Stimulated activated CD8-positive, alpha-beta memory T cell treated with anti-CD3 and anti-CD28 coated beads, Interleukin-12 subunit alpha, Interleukin-12 subunit beta, amount 100 ng/mL, for 1 hour (primary cell): ENCODE measurements around the gene C9orf40.

Experiments
- DNase-seq: peaks from one replicate; pipeline ENCODE4 v3.0.0-alpha.2; 2020; ENCODE audit warnings: low read depth

C9orf40 gene

DNA sequence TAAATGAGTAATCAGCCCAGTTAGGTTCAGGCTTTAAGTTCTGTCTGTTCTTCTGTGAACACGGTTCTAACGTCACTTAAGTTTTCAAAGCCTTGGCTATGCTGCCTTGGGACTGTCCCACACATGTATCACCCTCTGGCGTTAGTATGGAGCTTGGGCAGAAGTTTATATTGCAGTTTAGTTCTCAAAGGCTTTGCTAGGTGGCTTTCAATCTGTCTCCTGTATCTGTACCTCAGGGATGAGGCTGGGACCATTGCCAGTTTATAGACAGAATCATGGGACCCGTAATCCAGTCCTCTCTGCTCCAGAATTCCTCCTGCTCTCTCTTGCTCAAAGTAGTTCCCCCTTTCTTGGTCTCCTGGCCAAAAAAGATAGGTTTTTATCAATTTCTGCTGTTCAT lies 12.1 kb downstream of the C9orf40 start:
- DNase-seq = no peak

DNA sequence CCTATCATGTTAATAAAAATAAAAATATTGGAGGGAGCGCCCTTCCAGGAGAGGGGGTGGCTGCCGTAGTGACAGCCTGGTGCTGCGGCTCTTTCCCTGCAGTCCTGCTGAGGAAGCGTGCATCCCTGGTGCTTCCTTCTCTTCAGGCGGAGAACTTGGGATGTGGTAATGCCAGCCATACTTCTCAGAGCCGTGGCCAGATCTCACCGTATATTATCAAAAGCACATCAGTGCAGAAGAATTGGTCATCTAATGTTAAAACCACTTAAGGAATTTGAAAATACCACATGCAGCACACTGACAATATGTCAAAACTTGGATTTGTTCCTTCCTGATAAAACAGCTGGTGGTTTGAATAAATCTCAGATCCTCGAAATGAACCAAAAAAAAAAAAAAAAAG lies 17.7 kb downstream of the C9orf40 start:
- DNase-seq = no peak

DNA sequence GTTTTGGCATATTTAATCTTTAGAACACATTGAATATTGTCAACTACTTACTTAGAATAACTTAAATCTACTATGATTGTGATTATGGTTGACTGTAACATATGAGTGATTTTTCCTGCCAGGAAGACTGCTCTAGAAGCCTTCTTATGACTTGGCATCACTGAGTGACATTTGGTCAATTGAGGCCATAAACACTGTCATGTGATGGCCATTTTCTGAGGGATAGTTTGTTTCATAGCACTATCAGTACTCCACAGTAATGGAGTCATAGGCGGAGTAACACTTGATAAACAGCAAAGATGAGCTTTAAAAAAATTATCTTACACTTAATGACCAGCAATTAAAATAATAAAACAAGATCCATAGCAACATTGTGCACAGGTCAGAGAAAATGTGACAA lies 31.0 kb downstream of the C9orf40 start:
- DNase-seq = no peak

DNA sequence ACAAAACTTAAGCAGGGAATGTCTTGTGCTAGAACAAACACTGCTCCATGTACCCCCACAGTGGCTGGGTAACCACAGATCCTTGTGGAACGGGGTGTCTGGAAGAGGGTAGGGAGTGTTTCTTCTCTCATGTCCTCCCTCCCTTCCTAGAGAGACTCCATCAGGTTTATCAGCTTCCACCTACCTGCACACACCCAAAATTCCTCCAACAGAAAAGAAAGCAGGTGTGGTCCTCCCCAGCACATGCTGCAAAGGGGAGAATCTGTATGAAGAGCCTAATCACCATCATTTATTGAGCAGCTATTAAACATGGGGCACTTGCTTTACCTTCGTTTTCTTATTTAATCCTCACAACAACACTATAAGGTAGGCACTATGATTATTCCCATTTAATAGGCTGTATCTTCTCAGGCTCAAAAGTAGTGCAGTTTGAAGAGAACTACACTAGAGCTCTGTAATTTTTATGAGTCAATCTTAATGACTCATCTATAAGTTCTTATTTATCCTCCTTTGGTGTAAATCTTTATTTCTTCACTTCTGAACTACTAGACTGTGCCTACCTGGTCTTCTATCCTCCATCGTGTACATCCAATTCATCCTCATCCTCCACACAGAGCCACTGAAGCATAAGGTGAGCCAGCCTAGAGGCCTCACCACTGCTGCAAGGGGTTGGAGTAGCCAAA lies 31.6 kb downstream of the C9orf40 start:
- no peak for DNase-seq

DNA sequence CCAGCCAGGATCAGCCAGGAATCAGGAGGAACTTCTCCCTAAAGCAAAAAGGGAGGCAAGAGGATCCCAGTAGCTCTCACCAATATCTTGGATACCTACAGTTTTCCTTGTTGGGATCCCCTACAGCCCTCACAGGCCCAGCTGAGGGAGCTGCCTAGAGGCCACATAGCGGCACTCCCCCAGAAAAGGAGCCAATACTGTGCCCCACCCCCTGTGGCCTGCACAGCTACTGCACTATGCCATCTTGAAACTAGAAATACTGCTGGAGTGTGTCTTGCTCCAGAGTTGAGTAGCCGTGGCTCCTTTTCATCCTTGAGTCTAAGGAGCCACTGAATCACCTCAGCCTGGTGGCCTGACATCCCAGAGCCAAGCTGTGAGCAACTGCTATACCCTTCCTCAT lies 42.7 kb downstream of the C9orf40 start:
- no peak for DNase-seq

DNA sequence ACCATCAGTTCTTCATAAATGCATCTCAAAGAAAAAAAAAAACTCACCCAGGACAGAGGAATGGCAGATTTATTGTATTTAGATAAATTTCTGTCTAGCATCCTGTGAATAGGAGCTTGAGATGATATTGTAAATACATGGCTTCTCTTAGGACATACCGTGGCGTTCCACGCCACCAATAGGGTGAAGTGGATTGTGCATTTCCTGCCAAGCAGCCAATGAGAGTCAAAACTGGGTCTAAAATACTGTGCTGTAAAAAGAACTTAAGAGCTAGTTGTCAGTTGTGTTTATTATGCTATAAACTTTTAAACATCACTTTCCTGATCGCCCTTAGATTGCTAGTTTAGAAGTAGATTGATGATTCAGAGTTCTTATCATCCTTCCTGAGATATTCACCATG lies 44.0 kb downstream of the C9orf40 start:
- no peak for DNase-seq

DNA sequence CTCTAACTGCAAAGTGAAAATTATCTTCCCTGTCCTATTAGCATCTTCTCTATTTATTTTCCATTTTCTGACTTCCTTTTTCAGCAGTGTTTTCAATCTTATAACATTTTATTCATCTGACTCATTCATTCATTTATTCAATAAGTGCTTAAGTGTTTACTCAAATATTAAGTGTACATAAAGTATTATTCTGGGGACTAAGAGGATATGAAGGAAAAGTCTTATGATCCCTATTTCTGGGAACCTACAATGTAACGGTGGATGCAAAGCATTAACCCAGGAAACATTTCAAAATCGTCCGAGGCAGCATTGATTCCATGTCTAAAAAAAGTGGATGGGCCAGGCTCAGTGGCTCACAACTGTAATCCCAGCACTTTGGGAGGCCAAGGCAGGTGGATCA lies 45.6 kb downstream of the C9orf40 start:
- no peak for DNase-seq

DNA sequence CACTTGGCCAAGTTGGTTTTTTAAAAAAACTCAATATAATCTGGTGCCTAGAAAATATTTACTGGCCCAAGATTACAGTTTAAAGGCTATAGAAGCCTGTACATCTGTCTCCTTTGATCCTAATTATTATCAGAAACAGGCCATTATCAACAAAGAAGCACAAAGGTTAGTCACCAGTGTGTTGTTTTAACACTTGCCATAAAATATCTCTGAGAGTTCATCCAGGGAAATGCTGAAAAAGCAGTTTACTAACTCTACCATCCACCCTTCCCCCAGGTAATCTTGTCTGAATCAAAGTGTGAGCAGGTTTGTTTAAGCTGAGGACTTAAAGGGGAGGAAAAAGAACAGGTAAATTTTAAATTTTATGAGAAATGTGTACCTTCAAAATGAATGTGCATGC lies 51.7 kb downstream of the C9orf40 start:
- DNase-seq = no peak
